ENCODE measurements around the gene SLC35G6. TPM values are rescaled to one million over a fixed set of nuclear protein-coding genes. Genes with fewer than 3 reads are reported as not detected.

SLC35G6 gene
- total and polyA plus RNA-seq, 2 of the 13 experiments (the other 11 are each of a cell fraction or from before 2014, with no cell fraction given): 0.07 TPM; not detected in 1

GRCh38 chr17:7477392-7478275, 3.6 kb upstream of the SLC35G6 start (continued):
- TF ChIP-seq USF2 (IDR thresholded peaks at IDR 0.05; ENCODE audit: low read depth, low read length) (no peak), USF2 (CRISPR knock-in tag; IDR thresholded peaks at IDR 0.05; ENCODE audit: borderline replicate concordance) (no peak), DNMT3B (CRISPR knock-in tag; conservative IDR thresholded peaks at IDR 0.05) (no peak), ZNF251 (CRISPR knock-in tag; IDR thresholded peaks at IDR 0.05) (no peak), GABPB1 (CRISPR knock-in tag; IDR thresholded peaks at IDR 0.05) (peak; percentile 32; the same call in 1 of the 2 replicates), DZIP1 (CRISPR knock-in tag; IDR thresholded peaks at IDR 0.05) (no peak), IKZF1 (IDR thresholded peaks at IDR 0.05) (no peak), GTF3A (CRISPR knock-in tag; conservative IDR thresholded peaks at IDR 0.05) (no peak), HOXA7 (CRISPR knock-in tag; IDR thresholded peaks at IDR 0.05) (no peak), MIER2 (CRISPR knock-in tag; IDR thresholded peaks at IDR 0.05) (no peak), ZC3H13 (CRISPR knock-in tag; IDR thresholded peaks at IDR 0.05) (no peak), IKZF4 (CRISPR knock-in tag; IDR thresholded peaks at IDR 0.05; ENCODE audit: borderline replicate concordance, low read depth, not compliant biosample characterization) (no peak), ZNF138 (CRISPR knock-in tag; IDR thresholded peaks at IDR 0.05; ENCODE audit: low read depth) (no peak), TCF7 (IDR thresholded peaks at IDR 0.05; ENCODE audit: low read depth) (no peak), THAP9 (CRISPR knock-in tag; IDR thresholded peaks at IDR 0.05; ENCODE audit: borderline replicate concordance) (no peak; the same call in 1 of the 2 replicates), NRL (CRISPR knock-in tag; IDR thresholded peaks at IDR 0.05; ENCODE audit: borderline replicate concordance) (no peak), ZNF747 (CRISPR knock-in tag; IDR thresholded peaks at IDR 0.05; ENCODE audit: borderline replicate concordance) (no peak), ISL2 (CRISPR knock-in tag; IDR thresholded peaks at IDR 0.05) (no peak), RNF2 (conservative IDR thresholded peaks at IDR 0.05; ENCODE audit: low read depth) (no peak)

Data from HepG2 (cell line).